Skin of body (tissue), 2 donors: Measurements from ENCODE around the gene TENM3. TPM values are rescaled to one million over a fixed set of nuclear protein-coding genes. Genes with fewer than 3 reads are reported as not detected.

Experiments used
- DNase-seq: peaks from one replicate; lab custom pipeline; 2025; lab: John Stamatoyannopoulos, UW
- total RNA-seq: library from RNA; depleted of rRNA; stranded (reverse); fragments of >200 nt; gene quantifications from one replicate; pipeline ENCODE4 v1.2.3, GENCODE V29; 2014

TENM3 gene
- total RNA-seq, 1 donor from 2014 or later = 10.2 TPM

DNA sequence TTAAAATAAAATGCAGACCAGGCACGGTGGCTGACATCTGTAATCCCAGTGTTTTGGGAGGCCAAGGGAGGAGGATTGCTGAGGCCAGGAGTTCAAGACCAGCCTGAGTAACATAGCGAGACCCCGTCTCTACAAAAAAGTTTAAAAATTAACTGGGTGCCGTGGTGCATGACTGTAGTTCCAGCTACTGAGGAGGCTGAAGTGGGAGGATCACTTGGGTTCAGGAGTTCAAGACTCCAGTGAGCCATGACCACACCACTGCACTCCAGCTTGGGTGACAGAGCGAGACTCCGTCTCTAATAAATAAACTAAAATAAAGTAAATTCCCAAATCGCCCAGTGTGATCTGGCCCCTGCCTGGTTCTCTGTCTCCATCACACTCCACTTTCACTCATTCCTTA lies 43.7 kb downstream of the TENM3 start:
- no peak for DNase-seq

DNA sequence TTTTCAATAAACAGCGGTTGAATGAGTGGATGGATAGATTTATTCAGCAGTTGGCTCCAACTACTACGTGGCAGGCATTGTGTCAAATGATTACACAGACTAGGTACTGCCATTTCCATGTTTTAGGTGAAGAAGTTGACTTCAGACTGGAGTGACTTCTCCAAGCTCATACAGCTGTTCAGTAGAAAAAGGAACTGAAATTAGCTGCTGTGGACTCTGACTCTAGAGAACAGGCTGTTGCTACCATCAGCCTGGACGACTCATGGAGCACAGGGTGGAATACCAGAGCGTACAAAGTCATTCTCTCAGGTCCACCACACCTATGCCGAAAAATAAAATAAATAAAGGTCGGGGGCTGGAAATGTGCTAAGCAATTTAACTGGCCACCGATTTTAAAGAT lies 45.3 kb downstream of the TENM3 start:
- DNase-seq = no peak

DNA sequence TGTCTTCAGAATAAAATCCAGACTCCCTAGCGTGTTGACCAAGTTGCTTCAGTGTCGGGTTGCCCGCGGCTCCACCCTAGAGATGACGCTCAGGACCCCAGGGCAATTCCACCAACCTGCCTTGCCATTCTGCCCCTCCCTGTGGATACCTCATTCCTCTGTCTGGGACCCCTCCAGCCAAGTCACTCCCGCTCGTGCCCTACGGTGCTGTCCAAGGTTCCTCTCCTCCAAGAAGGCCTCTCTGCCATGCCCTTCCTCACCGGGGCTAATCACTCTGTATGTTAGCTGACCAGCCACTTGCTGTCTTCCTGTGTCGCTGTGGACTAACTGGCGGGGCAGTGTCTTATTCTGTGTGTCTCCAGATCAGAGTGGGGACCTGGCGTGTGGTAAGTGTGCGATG lies 46.6 kb downstream of the TENM3 start:
- no peak for DNase-seq

DNA sequence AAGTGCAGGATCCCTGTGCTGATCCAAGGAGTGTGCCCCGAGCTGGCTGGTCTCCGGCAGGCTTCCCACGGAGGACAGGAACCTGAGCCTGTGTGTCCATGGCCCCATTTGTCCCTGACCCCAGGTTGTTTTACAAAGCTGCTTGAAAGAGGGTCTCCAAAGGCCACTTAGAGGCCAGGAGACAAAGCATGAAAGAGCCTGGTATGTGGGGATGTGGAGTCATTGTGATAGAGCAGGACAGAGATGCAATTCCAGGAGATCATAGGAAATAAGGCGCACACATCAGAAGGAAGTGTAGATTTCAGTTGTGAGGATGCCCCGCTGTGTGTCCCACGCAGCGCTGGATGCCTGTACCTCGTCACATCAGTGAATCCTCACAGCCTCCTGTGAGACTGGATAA lies 48.0 kb downstream of the TENM3 start:
- DNase-seq = no peak

DNA sequence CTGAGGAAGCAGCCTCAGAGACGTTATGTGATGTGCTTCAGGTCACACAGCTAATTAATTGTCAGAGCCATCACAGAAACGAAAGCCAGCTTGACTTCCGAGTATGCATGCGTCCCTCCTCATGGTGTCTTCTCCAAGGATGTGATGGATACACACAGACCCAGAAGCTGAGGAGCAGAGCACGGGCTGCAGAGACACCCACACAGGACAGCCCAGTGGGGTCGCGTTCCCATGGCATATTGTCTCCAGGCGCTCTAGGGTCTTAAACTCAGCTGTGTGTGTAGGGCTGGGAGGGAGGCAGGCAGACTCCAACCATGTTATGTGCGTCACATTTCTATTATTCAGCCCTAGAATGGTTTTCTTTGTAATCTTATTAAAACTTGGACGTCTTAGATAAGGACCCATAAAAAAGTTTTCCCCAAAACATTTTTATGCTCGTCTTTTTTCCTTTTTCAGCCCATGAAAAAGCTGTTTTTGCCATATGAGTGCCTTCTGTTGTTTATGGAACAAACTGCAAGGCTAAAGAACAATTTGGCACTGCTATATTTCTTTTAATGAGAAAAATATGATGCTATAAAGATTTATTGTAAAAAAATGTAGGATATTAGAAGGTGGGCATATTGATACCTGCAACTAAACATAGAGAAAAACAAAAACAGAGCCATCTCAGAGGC lies 48.5 kb downstream of the TENM3 start:
- no peak for DNase-seq

DNA sequence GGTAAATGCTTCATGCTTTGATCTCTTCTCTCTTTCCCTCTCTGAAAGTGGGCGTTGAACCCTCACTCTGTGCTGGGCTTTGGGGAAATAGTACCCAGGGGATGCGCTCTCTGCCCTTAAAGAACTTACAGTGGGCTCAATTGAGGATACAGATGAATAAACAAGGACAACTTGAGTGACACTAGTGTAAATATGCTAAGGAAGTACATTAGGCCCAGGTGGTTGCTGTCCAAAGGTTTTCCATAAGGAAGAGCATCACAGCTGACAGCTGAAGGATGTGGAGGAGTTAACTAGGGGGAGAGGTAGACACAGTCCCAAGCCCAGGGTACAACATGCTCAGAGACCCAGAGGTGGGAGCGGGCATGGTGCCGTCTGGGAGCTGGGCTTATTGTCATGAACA lies 49.4 kb downstream of the TENM3 start:
- DNase-seq = no peak

DNA sequence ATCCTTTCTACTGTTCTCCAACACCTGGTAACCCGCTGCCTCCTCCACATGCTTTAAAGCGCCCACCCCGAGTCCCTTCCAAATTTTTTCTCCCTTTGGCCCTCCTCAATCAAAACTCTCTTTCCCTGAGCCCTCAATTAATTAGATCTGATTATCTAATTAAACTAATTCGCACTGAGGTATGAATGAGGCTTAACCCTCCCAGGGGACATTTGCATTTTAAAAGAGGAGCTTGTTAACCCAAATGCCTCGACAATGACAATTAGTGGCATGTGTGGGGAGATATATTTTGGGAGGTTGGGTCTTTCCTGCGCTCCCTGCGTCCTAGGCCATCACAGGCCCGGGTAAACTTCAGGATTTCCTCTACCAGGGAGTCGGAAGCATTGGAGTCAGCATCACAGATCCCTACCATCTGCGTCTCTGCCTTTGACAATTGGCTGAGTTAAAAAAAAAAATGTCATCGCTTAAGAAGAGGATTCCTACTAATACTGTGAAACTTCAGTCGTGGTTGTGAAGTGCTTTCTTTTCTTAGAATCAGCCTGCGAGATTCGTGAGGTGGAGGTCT lies 50.6 kb downstream of the TENM3 start:
- DNase-seq = no peak

DNA sequence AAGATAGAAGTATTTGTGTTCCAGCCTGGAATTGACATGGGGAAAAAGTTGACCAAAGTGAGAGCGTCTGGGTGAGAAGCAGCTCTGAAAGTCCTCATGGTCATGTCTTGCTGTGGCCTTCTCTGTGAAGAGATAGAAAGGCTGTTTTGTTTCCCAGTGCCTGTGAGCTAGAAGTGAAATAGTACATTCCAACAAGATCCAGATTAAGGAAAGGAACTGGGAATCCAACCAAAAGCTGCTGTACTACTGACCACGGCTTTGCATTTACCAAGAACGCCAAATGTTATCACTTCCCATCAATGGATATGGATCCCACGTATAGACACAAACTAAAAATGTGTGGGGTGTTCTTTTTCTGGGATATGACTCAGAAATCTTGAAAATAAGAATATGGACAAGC lies 51.2 kb downstream of the TENM3 start:
- DNase-seq = no peak

DNA sequence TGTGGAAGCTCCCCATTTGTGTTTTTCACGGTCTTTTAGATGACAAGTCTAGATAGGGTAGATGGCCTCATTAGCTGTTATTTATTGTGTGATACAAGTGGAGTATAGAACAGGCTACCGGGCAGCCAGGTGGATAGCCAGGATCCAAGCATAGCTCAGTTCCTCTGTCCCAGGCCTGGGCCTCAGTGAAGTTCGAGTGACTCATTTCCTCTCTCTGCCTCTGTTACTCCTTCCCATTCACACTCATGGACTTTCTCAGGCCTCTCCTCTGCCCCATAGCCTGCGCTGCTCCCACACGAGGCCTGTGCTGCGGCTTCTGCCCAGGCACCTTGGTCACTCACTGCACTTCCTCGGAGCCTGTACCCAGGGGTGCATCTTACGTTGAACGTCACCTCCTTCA lies 54.5 kb downstream of the TENM3 start:
- DNase-seq = no peak

DNA sequence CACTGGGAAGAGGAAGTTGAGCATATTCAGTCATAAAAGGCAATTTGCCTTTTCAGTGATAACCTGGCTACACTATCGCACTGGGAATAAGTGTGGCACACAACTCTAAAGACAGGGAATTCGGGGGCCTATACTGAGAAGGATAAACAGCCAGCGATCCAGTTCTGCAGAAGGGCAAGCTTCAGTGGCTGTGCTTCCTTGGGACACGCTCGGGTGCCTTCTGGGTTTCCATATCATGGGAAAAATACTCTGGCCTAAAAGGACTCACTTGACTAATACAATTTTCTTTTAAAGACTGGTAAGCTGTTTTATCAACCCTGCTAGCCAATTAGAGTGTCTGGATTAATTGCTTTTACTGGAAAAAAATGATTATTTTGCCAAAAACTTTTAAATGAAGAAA lies 58.5 kb downstream of the TENM3 start:
- no peak for DNase-seq

DNA sequence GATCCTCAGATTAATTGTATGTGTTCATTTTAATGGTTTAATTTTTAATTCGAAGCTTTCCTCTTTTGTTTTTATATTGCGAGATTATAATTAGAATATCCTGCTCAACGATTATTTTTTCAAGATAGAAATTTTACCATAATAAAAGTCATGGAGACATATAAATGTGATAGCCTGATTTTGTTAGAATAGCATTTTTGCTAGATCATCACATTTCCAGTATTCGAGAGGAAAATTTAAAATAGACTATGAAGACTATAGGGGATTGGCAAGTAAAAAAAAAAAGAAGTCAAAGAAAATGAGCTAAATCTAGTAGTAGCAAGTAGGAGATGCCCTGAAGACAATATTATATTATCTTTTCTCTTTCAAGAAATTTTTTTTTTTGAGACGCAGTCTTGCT lies 60.6 kb downstream of the TENM3 start:
- DNase-seq = no peak

DNA sequence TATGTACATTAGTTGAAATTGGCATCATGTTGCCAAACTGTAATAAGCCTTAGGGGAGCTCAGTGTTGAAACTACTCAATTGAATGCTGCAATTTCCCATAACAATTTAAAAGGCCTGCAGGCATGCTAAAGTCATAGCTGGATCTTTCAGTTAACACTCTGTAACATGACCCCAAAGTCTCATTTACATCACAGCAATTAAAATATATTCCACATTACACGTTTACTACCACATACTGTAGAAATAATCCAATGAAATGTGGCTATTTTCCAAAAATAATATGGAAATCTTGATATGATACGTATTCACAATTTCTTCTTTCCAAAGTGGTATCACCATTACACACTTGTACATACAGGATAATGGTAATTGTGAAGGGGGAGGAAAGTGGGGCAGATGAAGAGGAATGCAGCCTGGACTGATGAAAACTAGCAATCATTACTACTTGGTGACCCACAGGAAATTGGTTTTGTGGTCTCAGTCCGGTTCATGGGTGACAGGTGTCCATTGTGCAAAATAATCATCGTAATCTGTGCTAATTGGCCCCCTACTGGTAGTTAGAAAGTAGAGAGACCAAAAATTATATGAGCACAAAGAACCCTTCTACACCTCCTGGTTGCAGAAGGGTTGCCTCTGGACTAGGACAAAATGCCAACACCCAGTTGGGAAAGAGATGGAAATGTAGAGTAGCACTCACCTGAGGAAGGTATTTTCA lies 63.7 kb downstream of the TENM3 start:
- DNase-seq = no peak

DNA sequence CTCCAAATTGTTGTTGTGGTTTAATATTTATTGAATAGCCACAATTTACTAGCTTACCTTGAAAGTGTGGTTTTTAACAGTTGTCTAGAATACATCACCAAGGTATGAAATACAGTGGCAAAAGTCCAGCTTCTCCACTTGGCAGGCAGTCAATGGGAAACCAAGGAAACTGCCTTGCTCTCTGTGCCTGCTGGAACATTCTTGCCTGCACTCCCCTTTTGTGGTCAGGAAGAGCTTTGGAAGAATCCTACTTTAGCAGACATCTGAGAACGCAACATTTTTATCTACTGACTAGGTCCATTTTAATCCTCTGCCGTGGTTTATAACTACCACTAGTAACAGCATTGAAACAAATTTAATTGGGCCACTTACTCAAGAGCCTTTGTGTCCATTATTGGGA lies 64.5 kb downstream of the TENM3 start:
- DNase-seq = no peak

DNA sequence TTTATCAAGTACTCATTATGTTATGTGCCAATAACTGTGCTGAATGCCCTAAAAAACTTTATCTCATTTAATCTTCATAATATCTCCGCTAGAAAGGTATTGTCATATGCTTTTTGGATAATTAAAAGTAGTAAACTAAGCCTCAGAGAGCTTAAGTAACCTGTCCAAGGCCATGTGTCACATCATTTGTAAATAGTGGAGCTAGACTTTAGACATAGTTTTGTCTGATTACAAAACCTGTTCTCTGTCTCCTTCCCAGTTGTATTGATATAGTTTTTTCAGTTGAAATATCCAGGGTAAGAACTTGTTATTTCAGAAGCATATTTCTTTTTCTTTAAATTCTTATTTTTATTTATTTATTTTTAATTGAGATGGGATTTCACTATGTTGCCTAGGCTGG lies 66.7 kb downstream of the TENM3 start:
- DNase-seq = no peak

DNA sequence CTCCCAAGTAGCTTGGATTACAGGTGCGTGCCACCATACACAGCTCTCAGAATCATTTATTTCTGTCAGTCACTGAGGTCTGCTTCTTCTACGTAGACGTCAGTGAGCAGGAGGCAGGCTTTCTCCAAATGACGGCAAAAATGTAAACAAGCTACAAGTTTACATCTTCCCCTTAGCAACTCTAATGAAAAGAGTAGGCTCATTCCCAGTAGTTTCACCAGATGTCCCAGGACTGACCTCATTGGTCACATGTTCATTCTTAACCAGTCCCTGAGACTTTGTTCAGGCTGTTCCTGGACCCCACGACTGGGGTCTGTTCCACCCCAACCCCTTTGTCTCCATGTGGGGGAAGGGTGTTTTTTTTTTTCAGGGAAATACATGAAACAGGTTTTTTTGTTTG lies 67.1 kb downstream of the TENM3 start:
- DNase-seq = no peak

DNA sequence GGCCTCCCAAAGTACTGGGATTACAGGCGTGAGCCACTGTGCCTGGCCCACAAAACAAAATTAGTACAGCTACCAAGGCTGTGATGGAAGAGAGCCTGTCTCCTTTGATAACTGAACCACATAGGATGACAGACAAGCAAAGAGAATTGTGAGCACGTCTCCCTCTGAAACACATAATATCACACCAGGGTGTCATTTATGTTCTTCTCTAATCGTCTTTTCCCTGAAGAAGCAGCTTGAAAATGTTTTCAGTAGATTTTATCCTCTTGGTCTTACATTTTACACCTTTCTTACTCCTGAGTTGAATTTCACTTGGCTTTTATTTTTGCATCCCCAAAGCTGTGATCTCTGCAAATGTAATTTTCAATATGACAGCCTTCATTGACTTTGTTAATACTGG lies 67.8 kb downstream of the TENM3 start:
- no peak for DNase-seq

DNA sequence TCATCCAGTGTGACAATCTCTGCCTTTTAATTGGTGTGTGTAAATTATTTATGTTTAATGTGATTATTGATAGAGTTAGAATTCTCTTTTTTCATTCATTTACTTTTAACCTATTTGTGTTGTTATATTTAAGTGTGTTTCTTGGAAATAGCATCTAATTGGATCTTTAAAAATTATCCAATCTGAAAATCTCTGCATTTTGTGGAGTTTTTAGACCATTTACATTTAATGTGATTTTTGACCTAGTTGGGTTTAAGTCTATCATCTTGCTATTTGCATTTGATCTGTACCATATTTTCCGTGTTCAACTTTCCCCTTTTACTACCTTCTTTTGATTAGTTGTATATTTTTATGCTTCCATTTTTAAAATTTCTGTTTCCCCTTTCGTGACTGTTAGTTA lies 71.3 kb downstream of the TENM3 start:
- DNase-seq = no peak

DNA sequence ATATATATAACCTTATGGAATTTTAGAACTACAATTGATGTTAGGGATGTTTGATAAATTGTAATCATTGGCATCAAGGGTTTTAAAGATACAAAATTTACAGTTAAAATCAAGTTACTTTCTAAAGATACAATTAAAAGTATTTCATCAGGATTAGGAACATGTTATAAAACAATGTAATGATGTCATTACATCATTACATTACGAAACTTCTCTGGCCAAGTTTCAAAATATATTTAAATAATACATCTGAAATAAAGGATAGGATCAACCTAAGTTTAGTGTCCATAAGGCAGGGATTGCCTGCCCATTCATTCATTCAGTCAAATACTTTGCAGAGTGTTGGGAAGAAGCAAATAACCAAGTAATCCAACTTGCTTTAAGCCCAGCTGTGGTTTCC lies 75.1 kb downstream of the TENM3 start:
- DNase-seq = no peak

DNA sequence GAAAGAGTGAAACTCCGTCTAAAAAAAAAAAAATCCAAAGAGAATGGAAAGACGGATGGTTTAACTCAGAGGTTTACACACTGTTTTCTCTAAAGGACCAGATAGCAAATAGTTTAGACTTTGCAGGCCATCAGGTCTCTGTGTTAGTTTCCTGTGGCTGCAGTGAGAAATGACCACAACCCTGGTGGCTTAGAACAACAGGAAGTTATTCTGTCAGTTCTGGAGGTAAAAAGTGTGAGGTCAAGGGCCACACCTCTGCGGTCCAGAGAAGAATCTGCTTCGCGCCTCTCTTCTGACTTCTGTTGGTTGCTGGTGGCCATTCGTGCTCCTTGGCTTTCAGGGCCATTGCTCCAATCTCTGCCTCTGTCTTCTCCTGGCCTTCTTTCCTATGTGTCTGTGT lies 76.9 kb downstream of the TENM3 start:
- DNase-seq = no peak

DNA sequence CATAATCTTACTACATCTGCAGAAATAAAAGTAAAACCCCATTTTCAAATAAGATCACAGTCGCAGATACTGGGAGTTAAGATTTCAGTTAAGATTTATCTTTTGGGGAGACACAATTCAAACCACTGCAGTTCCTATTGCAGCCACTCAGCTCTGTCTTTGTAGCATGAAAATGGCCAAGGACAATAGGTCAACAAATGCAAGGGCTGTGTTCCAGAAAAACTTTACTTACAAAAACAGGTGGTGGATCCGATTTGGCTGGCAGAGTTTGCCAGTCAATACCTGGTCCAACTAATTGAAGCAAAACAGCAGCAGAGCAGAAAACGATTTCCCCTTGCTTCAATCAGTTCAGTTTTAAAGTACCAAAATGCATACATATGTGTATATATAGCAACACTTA lies 77.4 kb downstream of the TENM3 start:
- no peak for DNase-seq

DNA sequence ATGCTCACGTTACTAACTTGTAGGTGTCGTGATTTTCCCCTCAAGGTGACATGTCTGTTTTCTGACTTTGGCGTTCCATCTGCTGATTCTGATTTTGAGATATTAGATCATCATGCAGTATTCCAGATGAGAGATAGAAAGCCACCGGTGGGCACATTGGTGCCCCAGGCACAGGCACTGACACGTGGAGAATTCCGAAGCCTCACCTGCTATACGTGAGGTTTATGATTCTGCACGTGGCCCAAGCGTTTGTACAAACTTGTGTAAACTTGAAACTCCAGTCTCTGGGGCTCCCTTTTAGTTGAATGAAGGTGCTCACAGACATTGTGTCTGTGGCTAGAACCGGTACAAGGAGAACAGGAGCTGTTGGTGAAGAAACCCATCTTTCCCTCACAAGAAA lies 81.1 kb downstream of the TENM3 start:
- no peak for DNase-seq

DNA sequence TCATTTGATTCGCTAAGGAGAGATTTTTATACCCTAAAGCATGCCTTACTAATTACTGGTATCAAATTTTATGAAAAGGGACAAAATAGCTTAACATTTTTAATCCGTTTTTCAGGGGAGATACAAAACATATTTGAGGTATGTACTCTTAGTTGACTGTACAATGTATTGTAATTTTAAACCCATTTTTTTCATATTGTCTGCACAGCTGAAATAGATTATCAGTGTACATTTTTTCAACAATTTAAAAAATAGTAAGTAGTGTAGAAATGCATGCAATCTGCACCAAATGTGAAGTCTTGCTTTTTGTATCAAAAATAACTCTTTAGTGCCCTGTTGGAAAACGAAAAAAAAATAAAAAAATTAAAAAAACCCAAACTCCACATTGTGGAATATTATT lies 82.2 kb downstream of the TENM3 start:
- peak; percentile 32 for DNase-seq

DNA sequence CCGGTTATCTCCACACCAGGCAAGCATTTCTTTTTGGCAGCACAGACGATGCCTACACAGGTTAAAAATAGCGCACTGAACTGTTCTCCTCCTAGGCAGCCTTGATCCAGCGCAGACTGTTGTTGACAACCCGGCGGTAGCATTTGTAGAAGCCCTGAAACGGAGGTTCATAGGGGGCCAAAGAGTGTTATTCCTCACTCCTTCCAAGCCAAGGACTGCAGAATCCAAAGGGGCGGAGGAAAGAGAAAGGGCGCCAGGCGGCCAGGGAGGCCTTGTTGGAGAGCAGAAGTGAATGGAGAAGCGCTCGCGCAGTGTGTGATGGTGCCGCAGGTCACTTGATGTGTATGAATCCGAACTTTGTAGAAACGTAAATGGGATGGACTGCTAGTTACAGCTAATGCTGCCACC lies 82.7 kb downstream of the TENM3 start:
- no peak for DNase-seq
